Activated CD4-positive, alpha-beta T cell treated with anti-CD3 and anti-CD28 coated beads, Interleukin-2, amount 10 ng/mL, durations not matched to agents 7 days and 5 days (primary cell): Measurements from ENCODE around the gene LILRB1. TPM values are rescaled to one million over a fixed set of nuclear protein-coding genes. Genes with fewer than 3 reads are reported as not detected.
"Not testable (repeated sequence)": the region's sequence is repeated elsewhere in the genome, so short reads cannot be mapped to it uniquely, and the experiment has no call there.

Experiments
- CTCF ChIA-PET: fragments of 350-600 bp; sonication (Branson Sonifier 250); formaldehyde crosslinking; loops from one replicate; lab custom pipeline; 2021; ENCODE audit warnings: antibody characterized with exemption; lab: Charles Lee
- POLR2A ChIA-PET: fragments of 350-600 bp; sonication (Branson Sonifier 250); formaldehyde crosslinking; loops from one replicate; lab custom pipeline; 2021; ENCODE audit warnings: antibody characterized with exemption; lab: Charles Lee
- DNase-seq: peaks from one replicate; pipeline ENCODE4 v3.0.0-alpha.2; 2020
- H3K27ac Mint-ChIP-seq: one replicate; pipeline ENCODE4 v1.8.0; 2021; ENCODE audit warnings: mild to moderate bottlenecking, moderate library complexity, mixed read lengths
- H3K27me3 Mint-ChIP-seq: one replicate; pipeline ENCODE4 v1.8.0; 2021; ENCODE audit warnings: mixed read lengths
- H3K36me3 Mint-ChIP-seq: one replicate; pipeline ENCODE4 v1.8.0; 2021; ENCODE audit warnings: low read depth, mixed read lengths
- H3K4me1 Mint-ChIP-seq: one replicate; pipeline ENCODE4 v1.8.0; 2021; ENCODE audit warnings: mixed read lengths
- H3K4me3 Mint-ChIP-seq: one replicate; pipeline ENCODE4 v1.8.0; 2021; ENCODE audit warnings: mild to moderate bottlenecking, moderate library complexity, mixed read lengths
- H3K9me3 Mint-ChIP-seq: one replicate; pipeline ENCODE4 v1.8.0; 2021; ENCODE audit warnings: mixed read lengths
- total RNA-seq, 2 experiments: library from RNA; stranded (reverse); gene quantifications; one replicate each; pipeline ENCODE4 v1.2.3, GENCODE V29; 2021

LILRB1 gene
- not detected for total RNA-seq

DNA sequence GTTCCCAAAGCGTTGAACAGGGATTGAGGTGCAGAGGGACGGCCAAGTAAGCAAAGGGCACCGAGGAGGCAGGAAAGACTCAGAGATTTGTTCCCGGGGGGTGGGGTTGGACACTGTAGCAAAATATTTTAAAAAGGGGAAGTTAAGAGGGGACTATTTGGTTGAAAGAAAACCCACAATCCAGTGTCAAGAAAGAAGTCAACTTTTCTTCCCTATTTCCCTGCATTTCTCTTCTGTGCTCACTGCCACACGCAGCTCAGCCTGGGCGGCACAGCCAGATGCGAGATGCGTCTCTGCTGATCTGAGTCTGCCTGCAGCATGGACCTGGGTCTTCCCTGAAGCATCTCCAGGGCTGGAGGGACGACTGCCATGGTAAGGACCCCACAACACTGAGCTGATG is at the start of gene LILRB1:
Gene LILRB1 (plus strand): TSS at position 223 of the 400 bp plus-strand sequence. CDS start 590 bp downstream, outside the sequence.
- H3K27me3 Mint-ChIP-seq, CTCF ChIA-PET: not testable (repeated sequence)

DNA sequence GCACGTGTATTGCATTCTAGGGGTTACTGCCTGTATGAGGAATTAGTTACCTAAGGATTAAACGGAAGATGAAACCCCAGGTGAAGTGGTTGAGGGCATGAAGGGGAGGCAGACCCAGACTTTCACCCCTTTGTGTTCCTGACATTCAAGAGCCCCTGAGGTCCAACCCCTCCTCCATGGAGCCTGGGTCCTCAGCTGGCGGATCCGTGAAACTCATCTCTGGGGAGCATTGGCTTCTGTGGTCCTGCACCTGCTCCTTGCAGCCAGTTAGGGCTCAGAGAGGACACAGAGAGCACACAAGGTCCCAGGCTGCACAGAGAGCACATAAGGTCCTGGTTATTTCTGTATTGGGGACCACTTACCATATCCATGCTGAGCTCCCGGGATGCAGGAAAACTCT is 43.9 kb upstream of the LILRB1 start:
- no peaks in the 10 kb centered on the region for H3K36me3 Mint-ChIP-seq
- H3K4me3 Mint-ChIP-seq = no peak overlapping the region
- no peaks in the 10 kb centered on the region for H3K4me1 Mint-ChIP-seq
- CTCF ChIA-PET = no interaction called here
- no peak for DNase-seq
- no peaks in the 10 kb centered on the region for H3K9me3 Mint-ChIP-seq
- no peak overlapping the region for H3K27ac Mint-ChIP-seq
- POLR2A ChIA-PET = no interaction called here
- peaks cover 28% of the 10 kb centered on the region for H3K27me3 Mint-ChIP-seq

More for the DNA sequence above, at the start of gene LILRB1:
- DNase-seq, H3K27ac Mint-ChIP-seq, H3K4me3 Mint-ChIP-seq, H3K36me3 Mint-ChIP-seq, POLR2A ChIA-PET, H3K9me3 Mint-ChIP-seq, H3K4me1 Mint-ChIP-seq: not testable (repeated sequence)

DNA sequence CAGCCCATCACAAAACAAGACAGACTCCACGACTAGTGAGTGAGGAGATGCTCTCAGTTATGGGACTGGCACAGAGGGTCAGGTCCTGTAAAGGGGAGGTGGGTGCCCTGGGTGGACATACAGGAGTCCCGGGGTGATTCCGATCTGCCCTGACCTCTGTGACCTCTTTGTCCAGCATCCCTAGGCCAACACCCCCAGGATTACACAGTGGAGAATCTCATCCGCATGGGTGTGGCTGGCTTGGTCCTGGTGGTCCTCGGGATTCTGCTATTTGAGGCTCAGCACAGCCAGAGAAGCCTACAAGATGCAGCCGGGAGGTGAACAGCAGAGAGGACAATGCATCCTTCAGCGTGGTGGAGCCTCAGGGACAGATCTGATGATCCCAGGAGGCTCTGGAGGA is 43.3 kb upstream of the LILRB1 start:
- peaks cover 28% of the 10 kb centered on the region for H3K27me3 Mint-ChIP-seq
- ChIA-PET CTCF (no interaction called here), POLR2A (no interaction called here)
- H3K4me1 Mint-ChIP-seq = no peaks in the 10 kb centered on the region
- no peaks in the 10 kb centered on the region for H3K9me3 Mint-ChIP-seq
- no peaks in the 10 kb centered on the region for H3K36me3 Mint-ChIP-seq
- no peak overlapping the region for H3K4me3 Mint-ChIP-seq
- DNase-seq = no peak
- H3K27ac Mint-ChIP-seq = no peak overlapping the region

DNA sequence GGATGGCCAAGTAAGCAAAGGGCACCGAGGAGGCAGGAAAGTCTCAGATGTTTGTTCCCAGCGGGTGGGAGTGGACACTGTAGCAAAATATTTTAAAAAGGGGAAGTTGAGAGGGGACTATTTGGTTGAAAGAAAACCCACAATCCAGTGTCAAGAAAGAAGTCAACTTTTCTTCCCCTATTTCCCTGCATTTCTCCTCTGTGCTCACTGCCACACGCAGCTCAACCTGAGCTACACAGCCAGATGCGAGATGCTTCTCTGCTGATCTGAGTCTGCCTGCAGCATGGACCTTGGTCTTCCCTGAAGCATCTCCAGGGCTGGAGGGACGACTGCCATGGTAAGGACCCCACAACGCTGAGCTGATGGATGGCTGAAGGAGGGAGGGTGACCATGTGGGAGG is 36.8 kb upstream of the LILRB1 start, which contains the start of gene LILRA1:
Gene LILRA1 (plus strand): TSS at position 188 of the 400 bp plus-strand sequence. CDS start 613 bp downstream, outside the sequence.
- DNase-seq, H3K27ac Mint-ChIP-seq, H3K36me3 Mint-ChIP-seq, CTCF ChIA-PET, H3K4me1 Mint-ChIP-seq, H3K4me3 Mint-ChIP-seq, H3K9me3 Mint-ChIP-seq, POLR2A ChIA-PET: not testable (repeated sequence)
- peaks cover 11% of the 10 kb centered on the region for H3K27me3 Mint-ChIP-seq

DNA sequence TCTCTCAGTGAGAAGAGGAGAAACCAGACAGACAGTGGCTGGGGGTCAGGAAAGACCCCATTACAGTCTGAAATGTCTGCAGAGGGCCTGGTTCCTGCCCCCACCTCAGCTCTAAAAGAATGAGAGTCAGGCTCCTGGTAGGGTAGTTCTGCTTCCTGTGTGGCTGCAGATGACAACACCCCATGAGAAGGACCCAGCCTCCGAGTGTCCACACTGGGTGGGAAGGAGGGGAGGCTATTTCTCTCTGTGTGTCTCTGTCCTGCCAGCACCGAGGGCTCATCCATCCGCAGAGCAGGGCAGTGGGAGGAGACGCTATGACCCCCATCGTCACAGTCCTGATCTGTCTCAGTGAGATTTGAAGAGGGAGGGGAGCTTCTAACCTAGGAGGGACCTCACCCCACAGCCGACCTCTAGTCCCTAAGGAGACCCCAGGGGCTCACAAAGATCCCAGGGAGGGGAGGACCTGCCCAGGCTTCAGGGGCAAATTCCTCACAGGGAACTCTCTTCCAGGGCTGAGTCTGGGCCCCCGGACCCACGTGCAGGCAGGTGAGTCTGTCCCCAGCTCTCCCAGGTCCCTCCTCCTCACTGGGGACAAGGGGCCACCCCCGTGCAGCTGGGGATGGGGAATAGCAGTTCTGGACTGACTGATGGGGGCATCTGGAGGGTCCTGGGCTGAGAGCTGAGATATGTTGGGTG is 36.2 kb upstream of the LILRB1 start:
- H3K9me3 Mint-ChIP-seq, H3K4me3 Mint-ChIP-seq, POLR2A ChIA-PET, H3K4me1 Mint-ChIP-seq, H3K36me3 Mint-ChIP-seq, H3K27ac Mint-ChIP-seq, CTCF ChIA-PET, DNase-seq: not testable (repeated sequence)
- H3K27me3 Mint-ChIP-seq = peaks cover 11% of the 10 kb centered on the region

DNA sequence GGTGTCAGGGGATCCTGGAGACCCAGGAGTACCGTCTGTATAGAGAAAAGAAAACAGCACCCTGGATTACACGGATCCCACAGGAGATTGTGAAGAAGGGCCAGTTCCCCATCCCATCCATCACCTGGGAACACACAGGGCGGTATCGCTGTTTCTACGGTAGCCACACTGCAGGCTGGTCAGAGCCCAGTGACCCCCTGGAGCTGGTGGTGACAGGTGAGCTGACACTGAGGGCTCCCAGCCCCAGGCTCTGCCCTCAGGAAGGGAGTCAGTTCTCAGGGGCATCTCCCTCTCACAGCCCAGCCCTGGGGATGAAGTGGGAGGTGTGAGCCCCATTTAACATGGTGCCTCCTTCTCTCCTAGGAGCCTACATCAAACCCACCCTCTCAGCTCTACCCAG is 35.5 kb upstream of the LILRB1 start:
- Mint-ChIP-seq H3K4me3 (no peak overlapping the region), H3K27ac (no peak overlapping the region), H3K36me3 (no peaks in the 10 kb centered on the region), H3K9me3 (no peaks in the 10 kb centered on the region), H3K4me1 (no peaks in the 10 kb centered on the region), H3K27me3 (peaks cover 9% of the 10 kb centered on the region)
- DNase-seq = no peak
- CTCF ChIA-PET = no interaction called here
- POLR2A ChIA-PET = no interaction called here

DNA sequence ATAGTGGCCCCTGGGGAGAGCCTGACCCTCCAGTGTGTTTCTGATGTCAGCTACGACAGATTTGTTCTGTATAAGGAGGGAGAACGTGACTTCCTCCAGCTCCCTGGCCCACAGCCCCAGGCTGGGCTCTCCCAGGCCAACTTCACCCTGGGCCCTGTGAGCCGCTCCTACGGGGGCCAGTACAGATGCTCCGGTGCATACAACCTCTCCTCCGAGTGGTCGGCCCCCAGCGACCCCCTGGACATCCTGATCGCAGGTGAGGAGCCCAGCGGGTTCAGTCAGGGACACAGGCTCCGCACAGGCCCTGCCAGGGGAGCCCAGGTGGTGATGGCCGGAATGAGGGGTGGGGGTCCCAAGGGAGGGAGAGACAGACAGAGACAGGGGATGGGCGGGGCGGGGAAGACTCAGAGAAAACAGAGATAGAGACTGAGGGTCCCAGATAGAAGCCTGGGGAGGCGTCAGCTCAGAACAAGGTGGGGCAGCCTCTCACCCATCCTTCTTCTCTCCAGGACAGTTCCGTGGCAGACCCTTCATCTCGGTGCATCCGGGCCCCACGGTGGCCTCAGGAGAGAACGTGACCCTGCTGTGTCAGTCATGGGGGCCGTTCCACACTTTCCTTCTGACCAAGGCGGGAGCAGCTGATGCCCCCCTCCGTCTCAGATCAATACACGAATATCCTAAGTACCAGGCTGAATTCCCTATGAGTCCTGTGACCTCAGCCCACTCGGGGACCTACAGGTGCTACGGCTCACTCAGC is 34.4 kb upstream of the LILRB1 start:
- DNase-seq, H3K4me3 Mint-ChIP-seq, H3K27me3 Mint-ChIP-seq, POLR2A ChIA-PET, H3K9me3 Mint-ChIP-seq, H3K36me3 Mint-ChIP-seq, H3K27ac Mint-ChIP-seq, H3K4me1 Mint-ChIP-seq: not testable (repeated sequence)
- CTCF ChIA-PET = interaction anchor here (0.6 kb wide), 1 partner anchor 153 kb away, joined by 3 read pairs; no protein-coding TSS in a partner anchor

DNA sequence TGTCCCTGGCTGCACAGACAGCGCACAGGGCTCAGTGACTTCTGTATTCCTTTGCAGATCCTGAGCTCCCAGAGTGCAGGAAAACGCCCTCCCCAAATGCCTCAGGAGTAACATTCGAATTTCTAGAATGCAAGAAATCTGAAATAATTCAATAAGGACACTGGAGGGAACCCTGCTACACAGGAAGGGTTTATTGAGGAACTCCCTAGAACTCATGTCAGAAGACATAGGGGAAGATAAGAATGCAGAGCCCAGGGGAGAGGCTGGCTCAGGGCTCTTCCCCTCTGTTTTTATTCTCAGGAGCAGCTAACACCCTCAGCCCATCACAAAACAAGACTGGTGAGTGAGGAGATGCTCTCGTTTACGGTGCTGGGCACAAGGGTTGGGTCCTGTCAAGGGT is 30.1 kb upstream of the LILRB1 start:
- Mint-ChIP-seq H3K36me3 (no peaks in the 10 kb centered on the region), H3K4me3 (no peak overlapping the region), H3K27ac (no peak overlapping the region), H3K9me3 (peaks cover 2% of the 10 kb centered on the region), H3K4me1 (no peaks in the 10 kb centered on the region), H3K27me3 (peaks cover 20% of the 10 kb centered on the region)
- CTCF ChIA-PET = no interaction called here
- DNase-seq = no peak
- POLR2A ChIA-PET = no interaction called here

DNA sequence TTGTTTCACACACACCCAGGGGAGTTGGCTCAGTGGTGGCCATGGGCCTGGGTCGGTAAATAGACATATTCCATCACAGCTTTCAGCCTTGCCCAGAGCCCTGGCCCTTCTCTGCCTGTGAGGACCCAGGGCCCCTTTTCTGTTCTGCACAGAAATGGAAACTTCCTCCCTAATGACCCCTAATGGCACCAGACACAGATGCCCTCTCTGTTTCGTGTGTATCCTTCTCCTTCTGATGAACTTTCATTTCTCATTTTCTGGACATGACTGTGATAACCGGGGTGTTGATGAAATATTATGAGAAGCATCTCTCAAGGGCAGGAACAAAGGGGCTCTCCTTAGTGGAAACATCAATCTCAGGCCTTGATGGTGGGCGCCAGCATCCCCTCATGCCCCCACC is 24.1 kb upstream of the LILRB1 start:
- POLR2A ChIA-PET = no interaction called here
- DNase-seq = no peak
- no peaks in the 10 kb centered on the region for H3K4me1 Mint-ChIP-seq
- H3K9me3 Mint-ChIP-seq = peaks cover 2% of the 10 kb centered on the region
- H3K36me3 Mint-ChIP-seq = no peaks in the 10 kb centered on the region
- CTCF ChIA-PET = no interaction called here
- H3K27me3 Mint-ChIP-seq = peaks cover 17% of the 10 kb centered on the region
- no peak overlapping the region for H3K4me3 Mint-ChIP-seq
- no peak overlapping the region for H3K27ac Mint-ChIP-seq

DNA sequence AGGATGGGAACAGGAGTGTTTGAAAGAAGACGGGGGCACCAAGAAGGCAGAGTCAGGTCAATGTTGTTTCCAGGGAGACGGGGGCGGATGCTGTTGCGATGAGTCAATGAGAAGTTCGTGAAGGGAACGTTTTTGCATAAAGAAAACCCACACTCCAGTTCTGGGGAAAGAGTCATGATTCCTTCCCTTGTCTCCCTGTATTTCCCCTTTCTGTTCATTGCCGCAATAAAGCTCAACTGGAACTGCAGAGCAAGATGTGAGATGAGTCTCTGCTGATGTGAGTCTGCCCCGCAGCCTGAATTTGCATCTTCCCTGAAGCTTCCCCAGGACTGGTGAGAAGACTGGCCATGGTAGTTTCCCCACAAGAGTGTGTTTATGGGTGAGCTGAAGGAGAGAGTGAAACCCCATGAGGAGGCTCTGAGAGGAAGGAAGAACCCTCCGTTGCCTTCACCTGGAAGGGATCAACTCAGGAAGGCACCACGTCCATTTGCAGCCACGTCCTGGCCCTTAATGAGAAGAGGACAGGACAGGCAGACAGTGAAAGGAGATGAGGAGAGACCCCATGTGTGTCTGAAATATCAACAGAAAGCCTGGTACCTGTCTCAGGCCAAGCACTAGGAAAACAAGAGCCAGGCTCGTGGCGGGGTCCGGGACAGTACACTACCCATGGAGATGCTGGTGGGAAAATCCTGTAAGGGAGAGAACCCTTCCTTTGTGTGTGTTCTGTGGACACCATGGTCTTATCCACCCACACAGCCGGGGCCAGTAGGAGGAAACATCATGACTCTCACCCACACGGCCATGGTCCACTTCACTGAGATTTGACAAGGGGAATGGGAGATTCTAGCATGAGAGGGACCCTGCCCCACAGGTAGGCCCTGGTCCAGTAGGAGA is 23.1 kb upstream of the LILRB1 start:
- H3K9me3 Mint-ChIP-seq = peaks cover 2% of the 10 kb centered on the region
- no peak overlapping the region for H3K27ac Mint-ChIP-seq
- H3K4me3 Mint-ChIP-seq = no peak overlapping the region
- no peaks in the 10 kb centered on the region for H3K36me3 Mint-ChIP-seq
- DNase-seq = no peak
- peaks cover 13% of the 10 kb centered on the region for H3K27me3 Mint-ChIP-seq
- ChIA-PET POLR2A (no interaction called here), CTCF (no interaction called here)
- H3K4me1 Mint-ChIP-seq = no peaks in the 10 kb centered on the region

DNA sequence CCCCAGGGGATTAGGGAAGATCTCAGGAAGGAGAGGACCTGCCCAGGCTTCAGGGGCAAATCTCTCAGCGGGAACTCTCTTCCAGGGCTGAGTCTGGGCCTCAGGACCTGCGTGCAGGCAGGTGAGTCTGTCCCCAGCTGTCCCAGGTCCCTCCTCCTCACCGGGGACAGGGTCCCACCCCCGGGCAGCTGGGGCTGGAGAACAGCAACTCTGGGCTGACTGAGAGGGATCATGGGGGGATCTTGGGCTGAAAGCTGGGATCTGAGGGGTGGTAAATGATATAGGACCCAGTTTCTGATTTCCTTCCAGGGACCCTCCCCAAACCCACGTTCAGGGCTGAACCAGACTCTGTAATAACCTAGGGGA is 22.5 kb upstream of the LILRB1 start:
- no peaks in the 10 kb centered on the region for H3K4me1 Mint-ChIP-seq
- POLR2A ChIA-PET = no interaction called here
- peaks cover 2% of the 10 kb centered on the region for H3K9me3 Mint-ChIP-seq
- H3K36me3 Mint-ChIP-seq = no peaks in the 10 kb centered on the region
- CTCF ChIA-PET = no interaction called here
- no peak for DNase-seq
- H3K27me3 Mint-ChIP-seq = peaks cover 10% of the 10 kb centered on the region
- no peak overlapping the region for H3K4me3 Mint-ChIP-seq
- H3K27ac Mint-ChIP-seq = no peak overlapping the region

DNA sequence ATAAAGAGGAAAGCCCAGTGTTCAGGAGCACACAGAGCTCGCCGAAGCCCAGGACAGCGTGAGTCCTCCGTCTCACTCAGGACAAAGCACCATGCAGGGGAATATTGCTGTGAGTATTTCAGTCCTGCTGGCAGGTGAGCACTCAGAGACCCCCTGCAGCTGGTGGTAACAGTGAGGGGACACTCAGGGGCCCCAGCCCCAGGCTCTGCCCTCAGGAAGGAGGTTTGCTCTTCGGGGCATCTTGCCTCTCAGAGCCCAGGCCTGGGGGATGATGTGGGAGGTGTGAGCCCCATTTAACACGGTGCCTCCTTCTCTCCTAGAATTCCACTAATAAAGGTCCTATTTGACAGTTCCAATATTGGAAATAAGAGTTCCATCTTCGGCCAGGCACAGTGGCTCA is 22.1 kb upstream of the LILRB1 start:
- Mint-ChIP-seq H3K9me3 (peaks cover 2% of the 10 kb centered on the region), H3K27me3 (peaks cover 9% of the 10 kb centered on the region), H3K36me3 (no peaks in the 10 kb centered on the region), H3K27ac (no peak overlapping the region), H3K4me3 (no peak overlapping the region), H3K4me1 (no peaks in the 10 kb centered on the region)
- ChIA-PET CTCF (no interaction called here), POLR2A (no interaction called here)
- DNase-seq = no peak

DNA sequence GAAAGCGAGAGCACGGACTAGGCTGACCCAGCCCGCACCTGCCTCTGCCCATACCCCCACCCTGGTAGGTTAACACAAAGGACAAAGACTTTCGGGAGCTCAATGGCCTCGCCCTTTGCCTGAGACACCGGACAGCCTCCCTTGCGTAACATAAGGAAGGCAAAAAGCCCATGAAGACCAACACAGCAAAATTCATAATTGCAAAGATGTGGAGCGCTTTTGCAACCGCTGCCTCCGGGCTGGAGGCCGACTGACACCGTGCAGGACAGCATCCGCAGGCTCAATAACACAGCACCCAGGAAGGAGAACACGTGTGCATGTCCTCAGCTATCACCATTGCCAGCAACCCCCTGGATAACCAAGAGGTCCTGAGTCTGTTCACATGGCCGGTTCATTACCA is 21.5 kb upstream of the LILRB1 start:
- Mint-ChIP-seq H3K4me3 (no peak overlapping the region), H3K36me3 (no peaks in the 10 kb centered on the region), H3K27me3 (peaks cover 12% of the 10 kb centered on the region), H3K9me3 (peaks cover 2% of the 10 kb centered on the region), H3K4me1 (no peaks in the 10 kb centered on the region), H3K27ac (no peak overlapping the region)
- CTCF ChIA-PET = no interaction called here
- DNase-seq = no peak
- POLR2A ChIA-PET = no interaction called here
